ENCODE measurements around the gene IQCN. TPM values are rescaled to one million over a fixed set of nuclear protein-coding genes. Genes with fewer than 3 reads are reported as not detected.

The IQCN gene
- total and polyA plus RNA-seq, 10 donors, result 1.4 to 17.1 (median 8.5) TPM

DNA sequence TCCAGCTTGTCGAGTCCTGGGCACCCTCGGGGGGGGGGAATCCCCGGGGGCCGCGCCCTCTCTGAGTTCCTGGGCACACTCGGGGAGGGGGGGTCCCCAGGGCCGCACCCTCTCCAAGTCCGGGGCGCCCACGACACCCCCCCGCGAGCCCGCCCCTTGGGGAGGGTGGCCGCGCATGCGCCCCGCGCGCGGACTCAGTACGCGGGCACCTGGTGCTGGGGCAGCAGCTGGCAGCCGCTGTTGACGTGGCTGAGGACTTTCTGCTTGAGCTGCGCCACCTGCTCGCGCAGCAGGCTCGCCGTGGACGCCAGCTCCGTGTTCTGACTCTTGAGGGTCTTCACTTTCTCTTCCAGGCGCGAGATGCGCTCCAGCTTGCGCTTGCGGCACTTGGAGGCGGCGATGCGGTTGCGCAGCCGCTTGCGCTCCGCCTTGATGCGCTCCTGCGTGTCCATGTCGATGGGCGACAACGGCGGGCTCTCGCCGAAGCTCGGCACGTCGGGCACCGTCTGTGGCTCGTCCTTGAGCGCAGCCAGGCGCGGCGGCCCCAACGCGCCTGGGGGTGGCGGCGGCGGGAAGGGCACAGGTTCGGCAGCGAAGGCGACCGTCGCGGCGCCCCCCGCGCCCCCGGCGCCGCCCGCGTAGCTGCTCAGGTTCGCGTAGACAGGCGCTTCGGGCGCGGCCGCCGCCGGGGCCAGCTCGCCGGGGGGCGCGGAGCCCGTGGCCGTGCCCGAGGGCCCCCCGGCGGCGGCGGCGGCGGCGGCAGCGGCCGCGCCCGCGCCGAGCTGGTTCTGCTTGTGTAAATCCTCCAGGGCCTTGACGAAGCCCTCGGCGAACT lies 6.2 kb upstream of the IQCN start:
- peak in 2 of 11 experiments; percentile 19 to 37 for TF ChIP-seq CTCF (IDR thresholded peaks at IDR 0.05 in 8 of 11, conservative IDR thresholded peaks at IDR 0.05 in 3 of 11)
- peak; percentile 99 to 100 (median 100) for TF ChIP-seq POLR2AphosphoS5 (IDR thresholded peaks at IDR 0.05)
- TF ChIP-seq POLR2A (IDR thresholded peaks at IDR 0.05), result peak; percentile 75 to 95 (median 92)
- Histone ChIP-seq H3K36me3 (peaks cover 0 to 37% (median 15%) of the 10 kb centered on the region in 6 donors), H3K27ac (peak overlapping the region; percentile 98 to 100 (median 100)), H3K4me3 (peak overlapping the region; percentile 49 to 94 (median 83)), H3K27me3 (replicated peaks in 1 of 7) (no peaks in the 10 kb centered on the region), H3K9me3 (no peaks in the 10 kb centered on the region), H3K4me1 (peaks cover 37 to 76% (median 63%) of the 10 kb centered on the region in 6 donors)
- intact Hi-C loops (cut with DNase I; ENCODE audit: low total_unique reads), result no loop called here
- DNase-seq, result peak; percentile 98
- 0 to 2% (median 1%) methylated on average over 29 to 111 of the region's 111 CpGs for WGBS, 5 donors

DNA sequence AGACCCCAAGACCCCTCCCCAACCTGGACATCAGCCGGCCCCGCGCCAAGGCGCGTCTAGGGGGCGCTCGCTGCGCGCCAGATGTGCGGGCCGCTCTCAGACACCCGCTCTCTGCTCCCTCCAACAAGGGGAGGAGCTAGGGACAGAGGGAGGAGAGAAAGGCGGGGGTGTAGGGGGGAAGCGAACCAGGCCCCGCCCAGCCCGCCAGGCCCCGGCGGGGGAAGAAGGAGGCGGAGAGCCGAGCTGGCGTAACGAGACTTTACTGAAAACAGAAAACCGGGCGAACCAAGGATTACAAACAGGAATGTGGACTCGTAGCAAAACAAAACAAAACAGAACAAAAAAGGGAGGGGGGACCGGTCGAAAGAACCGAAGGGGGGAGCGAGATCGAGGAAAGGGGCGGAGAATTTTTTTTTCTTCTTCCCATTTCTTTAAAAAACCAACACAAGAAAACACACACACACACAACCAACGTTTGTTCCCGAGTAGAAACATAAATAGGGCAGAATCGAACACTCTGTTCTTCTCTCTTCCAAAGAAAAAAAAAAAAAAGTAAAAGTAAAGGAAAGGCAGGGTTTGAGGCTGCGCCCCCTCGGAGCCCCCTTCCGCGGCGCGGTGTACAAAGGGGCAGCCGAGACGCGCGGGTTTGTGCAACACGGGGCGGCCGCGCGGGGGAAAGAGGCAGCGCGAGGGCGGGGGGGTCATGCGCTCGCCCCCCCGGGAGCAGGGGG lies 5.4 kb upstream of the IQCN start:
- intact Hi-C loops (cut with DNase I; ENCODE audit: low total_unique reads), result loop anchor here (2.0 kb wide), 2 partner anchors 49 to 131 kb away; no protein-coding TSS in a partner anchor
- Histone ChIP-seq H3K36me3 (peaks cover 0 to 44% (median 15%) of the 10 kb centered on the region in 6 donors), H3K4me3 (peak overlapping the region; percentile 49 to 94 (median 83)), H3K27ac (peak overlapping the region; percentile 98 to 100 (median 100)), H3K4me1 (peaks cover 44 to 76% (median 64%) of the 10 kb centered on the region in 6 donors), H3K9me3 (no peaks in the 10 kb centered on the region), H3K27me3 (replicated peaks in 1 of 7) (no peaks in the 10 kb centered on the region)
- peak; percentile 98 for DNase-seq
- TF ChIP-seq CTCF (IDR thresholded peaks at IDR 0.05 in 8 of 11, conservative IDR thresholded peaks at IDR 0.05 in 3 of 11) (peak; percentile 82 to 96 (median 92)), POLR2A (IDR thresholded peaks at IDR 0.05) (peak in 2 of 3 donors; percentile 72 to 84), POLR2AphosphoS5 (IDR thresholded peaks at IDR 0.05) (peak; percentile 98 to 99 (median 98))
- 0 to 1% (median 0%) methylated on average over 50 to 55 of the region's 55 CpGs for WGBS, 5 donors

DNA sequence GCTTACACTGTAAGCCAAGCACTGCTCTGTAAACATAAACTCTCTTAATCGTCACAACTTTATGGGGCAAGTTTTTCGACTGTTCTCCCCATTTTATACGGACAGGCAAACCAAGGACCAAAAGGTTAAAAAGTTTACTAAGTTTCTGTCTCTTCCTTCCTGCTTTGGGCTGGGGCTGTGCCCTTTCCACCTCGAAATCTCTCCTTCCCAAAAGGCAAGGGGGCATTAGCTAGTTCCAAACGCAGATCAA lies 4.9 kb upstream of the IQCN start:
- H3K27ac ChIP-seq, result peak overlapping the region; percentile 98 to 100 (median 100)
- WGBS, 5 donors, result 2 to 6% (median 4%) methylated on average over 5 of the region's 5 CpGs
- TF ChIP-seq POLR2AphosphoS5 (IDR thresholded peaks at IDR 0.05) (no peak), CTCF (IDR thresholded peaks at IDR 0.05 in 8 of 11, conservative IDR thresholded peaks at IDR 0.05 in 3 of 11) (no peak)
- H3K27me3 ChIP-seq (replicated peaks in 1 of 7), result no peaks in the 10 kb centered on the region
- H3K9me3 ChIP-seq, result no peaks in the 10 kb centered on the region
- intact Hi-C loops (cut with DNase I; ENCODE audit: low total_unique reads), result loop anchor here (2.0 kb wide), 2 partner anchors 50 to 132 kb away; no protein-coding TSS in a partner anchor
- H3K4me1 ChIP-seq, result peaks cover 47 to 76% (median 66%) of the 10 kb centered on the region in 6 donors
- no peak for DNase-seq
- H3K4me3 ChIP-seq, result peak overlapping the region; percentile 32 to 94 (median 76)
- H3K36me3 ChIP-seq, result peaks cover 0 to 49% (median 15%) of the 10 kb centered on the region in 6 donors

Data from spleen (tissue), 11 donors.